PC-9 (cell line): Measurements from ENCODE around the gene HOMEZ. TPM values are rescaled to one million over a fixed set of nuclear protein-coding genes. Genes with fewer than 3 reads are reported as not detected.

ENCODE experiments used
- BruUV-seq: library from RNA; stranded (reverse); fragments of 400-500 nt; replicated peaks from 2 replicates; lab custom pipeline; 2021; lab: Mats Ljungman, UMichigan
- CTCF ChIA-PET: fragments of 300-600 bp; sonication (Branson Sonifier 250); formaldehyde crosslinking; loops from one replicate; lab custom pipeline; 2022; ENCODE audit warnings: antibody characterized with exemption; lab: Charles Lee
- POLR2A ChIA-PET: fragments of 300-600 bp; sonication (Branson Sonifier 250); formaldehyde crosslinking; loops from one replicate; lab custom pipeline; 2022; ENCODE audit warnings: antibody characterized with exemption; ENCODE audit not compliant: unreplicated experiment; lab: Charles Lee
- DNase-seq, 2 experiments: peaks; one replicate each; pipeline versions ENCODE4 v3.0.0 to v3.0.0-alpha.2; 2015 to 2022; ENCODE audit warnings: mixed read lengths in 1 of 2
- H2AFZ ChIP-seq: fragments of 200-600 bp; sonication (generic); 2 replicates; pipeline ENCODE4 v1.8.1; 2017; ENCODE audit warnings: antibody characterized with exemption
- H3F3A ChIP-seq: fragments of 200-600 bp; sonication (generic); 2 replicates; pipeline ENCODE4 v1.8.1; 2017; ENCODE audit warnings: antibody characterized with exemption, mild to moderate bottlenecking, low read depth; ENCODE audit not compliant: insufficient read depth
- H3K27ac ChIP-seq: fragments of 200-600 bp; sonication (generic); 2 replicates; pipeline ENCODE4 v1.6.1; 2016; ENCODE audit warnings: mixed run types
- H3K27me3 ChIP-seq: fragments of 200-600 bp; sonication (generic); 2 replicates; pipeline ENCODE4 v1.6.1; 2016; ENCODE audit warnings: low read depth, mixed run types; ENCODE audit not compliant: insufficient read depth
- H3K36me3 ChIP-seq: fragments of 200-600 bp; sonication (generic); 2 replicates; pipeline ENCODE4 v1.6.1; 2016; ENCODE audit warnings: low read depth, mixed run types
- H3K4me1 ChIP-seq: fragments of 200-600 bp; sonication (generic); replicated peaks from 2 replicates; pipeline ENCODE4 v1.6.1; 2016; ENCODE audit warnings: mixed run types; ENCODE audit not compliant: insufficient read depth
- H3K4me2 ChIP-seq: fragments of 200-600 bp; sonication (generic); 2 replicates; pipeline ENCODE4 v1.6.1; 2017; ENCODE audit warnings: mixed run types
- H3K4me3 ChIP-seq: fragments of 200-600 bp; sonication (generic); 2 replicates; pipeline ENCODE4 v1.6.1; 2016; ENCODE audit warnings: mixed run types
- H3K79me2 ChIP-seq: fragments of 200-600 bp; sonication (generic); 2 replicates; pipeline ENCODE4 v1.6.1; 2017; ENCODE audit warnings: low read depth, mixed run types
- H3K9me2 ChIP-seq: fragments of 200-600 bp; sonication (generic); 2 replicates; pipeline ENCODE4 v1.8.1; 2017; ENCODE audit warnings: mild to moderate bottlenecking; ENCODE audit not compliant: insufficient read depth
- H3K9me3 ChIP-seq: fragments of 200-600 bp; sonication (generic); 2 replicates; pipeline ENCODE4 v1.8.1; 2016; ENCODE audit warnings: low read depth; ENCODE audit not compliant: insufficient read depth
- H4K20me1 ChIP-seq: fragments of 200-600 bp; sonication (generic); 2 replicates; pipeline ENCODE4 v1.8.1; 2017; ENCODE audit not compliant: insufficient read depth
- EZH2 ChIP-seq: fragments of 200-600 bp; sonication (generic); IDR thresholded peaks from 2 replicates; pipeline ENCODE4 v1.8.0; 2017; ENCODE audit warnings: antibody characterized with exemption, low read depth
- intact Hi-C: fragments of 100-400 bp; cut with micrococcal nuclease; formaldehyde crosslinking; loops from one replicate; pipeline ENCODE4 v1.10.0; 2022; ENCODE audit not compliant: unreplicated experiment
- total RNA-seq: library from RNA; stranded (reverse); gene quantifications from 2 replicates; pipeline ENCODE4 v1.2.3, GENCODE V29; 2021
- TF ChIP-seq, protein P1 (sequence below): fragments of 200-600 bp; sonication (generic); conservative IDR thresholded peaks from 2 replicates; pipeline ENCODE4 v1.6.1; 2017; ENCODE audit warnings: mixed run types, antibody characterized with exemption, mild to moderate bottlenecking, moderate library complexity

HOMEZ gene
- total RNA-seq, 1 experiment from 2014 or later = 14.0 TPM

DNA sequence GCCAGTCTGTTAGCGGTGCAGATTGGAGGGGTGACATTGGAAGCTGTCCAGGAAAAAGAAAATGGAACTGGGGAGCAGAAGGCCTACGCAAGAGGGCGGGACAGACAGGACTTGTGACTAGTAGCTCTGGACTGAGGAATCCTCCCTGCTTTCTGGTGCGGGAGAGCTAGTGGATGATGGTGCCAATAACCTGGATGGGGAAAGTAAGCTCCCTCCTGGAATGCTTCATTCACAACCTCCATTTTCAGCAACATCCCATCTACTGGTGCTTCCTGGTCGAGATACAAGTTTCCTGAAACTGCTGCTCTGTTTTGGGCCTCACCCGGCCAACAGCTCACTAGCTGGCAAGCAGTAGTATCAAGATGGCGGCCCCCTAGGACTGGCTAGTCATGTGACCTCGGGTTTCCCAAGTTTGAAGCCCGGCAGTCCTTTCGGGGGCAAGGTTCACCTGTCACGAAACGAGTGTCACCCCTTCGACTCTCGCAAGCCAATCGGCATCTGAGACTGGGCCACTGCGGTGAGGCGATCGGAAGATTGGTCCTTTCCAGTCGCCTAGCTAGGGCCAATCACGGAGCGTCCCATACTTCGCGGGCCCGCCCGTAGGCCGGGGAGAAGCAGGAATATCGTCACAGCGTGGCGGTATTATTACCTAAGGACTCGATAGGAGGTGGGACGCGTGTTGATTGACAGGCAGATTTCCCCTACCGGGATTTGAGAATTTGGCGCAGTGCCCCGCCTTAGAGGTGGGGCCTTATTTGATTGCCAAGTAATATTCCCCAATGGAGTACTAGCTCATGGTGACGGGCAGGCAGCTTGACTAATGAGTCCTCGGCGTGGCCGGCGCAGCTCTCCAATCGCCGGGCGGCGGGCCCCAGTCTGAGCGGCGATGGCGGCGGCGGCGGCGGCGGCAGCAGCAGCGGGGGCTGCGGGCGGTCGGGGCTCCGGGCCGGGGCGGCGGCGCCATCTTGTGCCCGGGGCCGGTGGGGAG lies 34.9 kb upstream of the HOMEZ start, which contains the start of gene PABPN1:
PABPN1 (plus strand) TSS at position 874 of the 988 bp plus-strand sequence; CDS start at position 887, 13 bp downstream.
- peak; percentile 95 to 98 for DNase-seq
- Histone ChIP-seq H3K27ac (peak within 1 kb of the TSS; percentile 68), H2AFZ (peak within 1 kb of the TSS; percentile 78), H3K79me2 (peaks cover 24% of the 10 kb centered on the region), H3K27me3 (no peaks in the 10 kb centered on the region), H3K4me3 (peak within 1 kb of the TSS; percentile 98), H3K4me2 (peak within 1 kb of the TSS; percentile 90), H3K36me3 (peaks cover 20% of the 10 kb centered on the region; the same call in 1 of the 2 replicates), H3K9me3 (no peaks in the 10 kb centered on the region), H3F3A (peaks cover 10% of the 10 kb centered on the region; the same call in 1 of the 2 replicates), H3K9me2 (no peaks in the 10 kb centered on the region), H4K20me1 (no peaks in the 10 kb centered on the region), H3K4me1 (peaks cover 15% of the 10 kb centered on the region)
- intact Hi-C loops = loop anchor here (1.0 to 5.0 kb wide), 2 partner anchors 15 to 146 kb away; partner anchors contain the start of genes BCL2L2 and NGDN
- BruUV-seq = TSS peak; percentile 92
- ChIA-PET POLR2A (interaction anchor here (0.6 to 1.1 kb wide), 6 partner anchors 14 to 1111 kb away, joined by 3 to 11 read pairs (median 4); partner anchors contain the start of genes ACIN1, BCL2L2 and C14orf119), CTCF (interaction anchor here (0.5 to 0.7 kb wide), 6 partner anchors 60 to 429 kb away, joined by 3 to 7 read pairs (median 5); no protein-coding TSS in a partner anchor)
- TF ChIP-seq, protein P1, sequence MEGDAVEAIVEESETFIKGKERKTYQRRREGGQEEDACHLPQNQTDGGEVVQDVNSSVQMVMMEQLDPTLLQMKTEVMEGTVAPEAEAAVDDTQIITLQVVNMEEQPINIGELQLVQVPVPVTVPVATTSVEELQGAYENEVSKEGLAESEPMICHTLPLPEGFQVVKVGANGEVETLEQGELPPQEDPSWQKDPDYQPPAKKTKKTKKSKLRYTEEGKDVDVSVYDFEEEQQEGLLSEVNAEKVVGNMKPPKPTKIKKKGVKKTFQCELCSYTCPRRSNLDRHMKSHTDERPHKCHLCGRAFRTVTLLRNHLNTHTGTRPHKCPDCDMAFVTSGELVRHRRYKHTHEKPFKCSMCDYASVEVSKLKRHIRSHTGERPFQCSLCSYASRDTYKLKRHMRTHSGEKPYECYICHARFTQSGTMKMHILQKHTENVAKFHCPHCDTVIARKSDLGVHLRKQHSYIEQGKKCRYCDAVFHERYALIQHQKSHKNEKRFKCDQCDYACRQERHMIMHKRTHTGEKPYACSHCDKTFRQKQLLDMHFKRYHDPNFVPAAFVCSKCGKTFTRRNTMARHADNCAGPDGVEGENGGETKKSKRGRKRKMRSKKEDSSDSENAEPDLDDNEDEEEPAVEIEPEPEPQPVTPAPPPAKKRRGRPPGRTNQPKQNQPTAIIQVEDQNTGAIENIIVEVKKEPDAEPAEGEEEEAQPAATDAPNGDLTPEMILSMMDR = no peak
- TF ChIP-seq EZH2 = no peak

DNA sequence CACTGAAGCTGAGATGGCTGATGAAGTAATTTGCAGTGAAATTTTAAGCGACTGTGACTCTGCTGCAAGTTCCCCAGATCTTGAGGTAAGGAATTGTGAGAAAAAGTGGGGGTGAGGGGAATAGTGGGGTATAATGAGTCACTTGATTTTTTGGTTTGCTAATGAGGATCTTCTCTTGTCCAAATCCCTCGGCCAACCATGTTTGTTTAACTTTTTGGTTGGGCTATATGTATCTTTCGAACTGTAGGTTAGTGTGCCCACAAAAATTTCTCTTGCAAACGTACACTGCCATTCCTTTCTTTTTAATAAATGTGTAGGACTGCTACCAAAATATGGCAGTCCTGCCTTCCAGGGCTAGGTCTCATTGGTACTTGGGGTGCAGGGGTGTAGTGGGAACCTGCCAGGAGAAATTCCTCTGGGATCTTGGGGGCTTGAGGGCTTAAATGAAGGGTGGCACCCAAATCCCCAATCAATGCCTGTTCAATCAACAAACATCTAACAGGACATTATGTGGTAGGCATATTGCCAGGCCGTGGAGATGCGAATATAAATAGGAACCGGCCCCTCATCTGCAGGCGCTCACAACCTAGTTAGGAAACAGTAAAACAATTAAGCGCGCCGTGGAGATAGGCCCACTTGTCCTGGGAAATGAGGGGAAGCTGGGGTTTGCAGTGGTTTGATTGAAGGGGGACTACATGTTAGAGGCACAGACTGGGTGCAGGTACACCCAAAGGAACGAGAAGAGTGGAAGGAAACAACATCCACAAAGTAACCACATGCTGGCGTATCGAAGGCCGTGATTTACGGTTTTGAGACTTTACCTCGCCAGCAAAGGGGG lies 34.0 kb upstream of the HOMEZ start:
- Histone ChIP-seq H3F3A (peaks cover 7% of the 10 kb centered on the region; the same call in 1 of the 2 replicates), H3K4me1 (peaks cover 15% of the 10 kb centered on the region), H2AFZ (peak overlapping the region; percentile 78; the same call in 1 of the 2 replicates), H3K4me2 (peak overlapping the region; percentile 68), H3K9me2 (no peaks in the 10 kb centered on the region), H3K36me3 (peaks cover 20% of the 10 kb centered on the region; the same call in 1 of the 2 replicates), H3K4me3 (peak overlapping the region; percentile 50; the same call in 1 of the 2 replicates), H3K79me2 (peaks cover 24% of the 10 kb centered on the region), H3K27ac (peak overlapping the region; percentile 68), H3K9me3 (no peaks in the 10 kb centered on the region), H4K20me1 (no peaks in the 10 kb centered on the region), H3K27me3 (no peaks in the 10 kb centered on the region)
- POLR2A ChIA-PET = interaction anchor here (1.1 kb wide), 1 partner anchor 224 kb away, joined by 4 read pairs; the partner anchor contains the start of genes ACIN1 and C14orf119
- intact Hi-C loops = loop anchor here (1.0 to 5.0 kb wide), 2 partner anchors 14 to 147 kb away; partner anchors contain the start of genes BCL2L2 and NGDN
- BruUV-seq = no TSS peak
- no peak for DNase-seq
- CTCF ChIA-PET = interaction anchor here (0.6 kb wide), 2 partner anchors 392 to 1737 kb away, joined by 6 to 10 read pairs; no protein-coding TSS in a partner anchor
- no peak for TF ChIP-seq EZH2
- TF ChIP-seq, protein P1 = no peak
